Mesothelial cell of epicardium (in vitro differentiated cells): ENCODE measurements around the gene IL1RAPL2. TPM values are rescaled to one million over a fixed set of nuclear protein-coding genes. Genes with fewer than 3 reads are reported as not detected.

Experiments used
- DNase-seq, 2 experiments: peaks; one replicate each; pipeline ENCODE4 v3.0.0; 2021; ENCODE audit warnings: low spot score in 2 of 2; ENCODE audit not compliant: unreplicated experiment in 2 of 2
- H3K27ac Mint-ChIP-seq: 2 replicates; pipeline ENCODE4 v1.8.0; 2021; ENCODE audit warnings: mixed read lengths
- H3K27me3 Mint-ChIP-seq: 2 replicates; pipeline ENCODE4 v1.8.0; 2021; ENCODE audit warnings: low read depth, mixed read lengths
- H3K36me3 Mint-ChIP-seq: 2 replicates; pipeline ENCODE4 v1.8.0; 2021; ENCODE audit warnings: mixed read lengths
- H3K4me1 Mint-ChIP-seq: 2 replicates; pipeline ENCODE4 v1.8.0; 2021; ENCODE audit warnings: mixed read lengths
- H3K4me3 Mint-ChIP-seq: 2 replicates; pipeline ENCODE4 v1.8.0; 2021; ENCODE audit warnings: mild to moderate bottlenecking, moderate library complexity, mixed read lengths
- H3K9me3 Mint-ChIP-seq: 2 replicates; pipeline ENCODE4 v1.8.0; 2021; ENCODE audit warnings: mixed read lengths
- CTCF ChIP-seq: fragments of 200-600 bp; sonication (generic); IDR thresholded peaks from one replicate; pipeline ENCODE4 v1.5.0; 2021; ENCODE audit warnings: antibody characterized with exemption; ENCODE audit not compliant: unreplicated experiment
- total RNA-seq: library from RNA; stranded (reverse); gene quantifications from 3 replicates; pipeline ENCODE4 v1.2.1, GENCODE V29; 2021

The IL1RAPL2 gene
- total RNA-seq, 1 donor from 2014 or later: 0.92 TPM

GRCh38 chrX:104728456-104728855 lies 162.5 kb downstream of the IL1RAPL2 start:
- peaks cover 45% of the 10 kb centered on the region for H3K9me3 Mint-ChIP-seq
- no peaks in the 10 kb centered on the region for H3K4me1 Mint-ChIP-seq
- H3K27me3 Mint-ChIP-seq: no peaks in the 10 kb centered on the region
- no peak overlapping the region for H3K4me3 Mint-ChIP-seq
- no peak for DNase-seq
- no peaks in the 10 kb centered on the region for H3K36me3 Mint-ChIP-seq
- TF ChIP-seq CTCF: no peak
- H3K27ac Mint-ChIP-seq: no peak overlapping the region

- no peaks in the 10 kb centered on the region for H3K4me1 Mint-ChIP-seq
- H3K27ac Mint-ChIP-seq: no peak overlapping the region
- no peaks in the 10 kb centered on the region for H3K27me3 Mint-ChIP-seq
- H3K36me3 Mint-ChIP-seq: no peaks in the 10 kb centered on the region
- H3K4me3 Mint-ChIP-seq: no peak overlapping the region
- no peak for DNase-seq
- TF ChIP-seq CTCF: no peak
- peaks cover 12% of the 10 kb centered on the region for H3K9me3 Mint-ChIP-seq
Observed at GRCh38 chrX:104742355-104742754, 176.4 kb downstream of the IL1RAPL2 start.

GRCh38 chrX:104745152-104745551 lies 179.2 kb downstream of the IL1RAPL2 start:
- Mint-ChIP-seq H3K4me1 (no peaks in the 10 kb centered on the region), H3K27me3 (no peaks in the 10 kb centered on the region), H3K9me3 (peaks cover 17% of the 10 kb centered on the region), H3K4me3 (no peak overlapping the region), H3K27ac (no peak overlapping the region), H3K36me3 (no peaks in the 10 kb centered on the region)
- no peak for DNase-seq
- TF ChIP-seq CTCF: no peak

- TF ChIP-seq CTCF: no peak
- no peaks in the 10 kb centered on the region for H3K4me1 Mint-ChIP-seq
- no peak overlapping the region for H3K27ac Mint-ChIP-seq
- H3K36me3 Mint-ChIP-seq: no peaks in the 10 kb centered on the region
- no peak for DNase-seq
- no peak overlapping the region for H3K4me3 Mint-ChIP-seq
- no peaks in the 10 kb centered on the region for H3K27me3 Mint-ChIP-seq
- peaks cover 37% of the 10 kb centered on the region for H3K9me3 Mint-ChIP-seq
Observed at GRCh38 chrX:104749951-104750610, 184.1 kb downstream of the IL1RAPL2 start.

GRCh38 chrX:104762641-104763040 lies 196.6 kb downstream of the IL1RAPL2 start:
- no peak for TF ChIP-seq CTCF
- Mint-ChIP-seq H3K9me3 (peaks cover 66% of the 10 kb centered on the region), H3K27me3 (no peaks in the 10 kb centered on the region), H3K36me3 (peaks cover 8% of the 10 kb centered on the region), H3K27ac (no peak overlapping the region), H3K4me1 (no peaks in the 10 kb centered on the region), H3K4me3 (no peak overlapping the region)
- DNase-seq: no peak
